Measurements from ENCODE around the gene IL21R.
A peak's percentile ranks its signal among the peaks of the same experiment; 100 is the strongest.

The IL21R gene

GRCh38 chr16:27476240-27476639, 74.3 kb downstream of the IL21R start:
- peak overlapping the region; percentile 26 for H3K27ac ChIP-seq
- no peak for DNase-seq (ENCODE audit: low read depth, low spot score)

- no peak overlapping the region for H3K27ac ChIP-seq
- DNase-seq (ENCODE audit: low read depth, low spot score), result no peak
Observed at GRCh38 chr16:27480761-27481160, 78.8 kb downstream of the IL21R start.

DNA sequence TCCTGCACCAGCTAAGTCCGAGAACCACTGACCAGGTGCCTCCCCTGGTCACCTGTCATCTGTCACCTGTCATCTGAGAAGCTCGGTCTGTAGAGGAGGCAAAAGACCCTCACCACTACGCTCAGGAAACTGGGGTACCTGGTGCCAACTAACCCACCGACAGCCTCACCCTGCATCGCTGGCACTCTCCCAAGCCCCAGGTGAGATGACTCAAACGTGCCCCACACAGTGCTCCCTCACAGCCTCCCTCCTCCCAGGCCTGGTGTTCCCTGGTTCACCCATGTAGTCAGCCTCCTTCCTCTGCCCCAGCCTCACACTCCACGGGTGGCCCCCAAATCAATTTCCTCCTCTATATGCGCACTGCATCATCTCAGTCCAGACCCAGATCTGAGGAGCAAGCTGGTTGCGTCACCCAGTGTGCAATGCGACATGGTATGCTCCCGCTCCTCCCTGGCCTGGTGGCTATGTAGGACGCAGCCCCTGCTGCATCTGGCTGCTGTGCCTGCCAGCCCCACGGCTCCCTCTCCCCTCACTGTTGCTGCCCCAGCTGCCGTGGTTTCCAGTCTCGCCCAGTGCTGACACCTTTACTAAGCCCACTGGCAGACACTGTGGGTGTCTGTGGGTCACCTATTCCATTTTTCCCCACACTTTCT, 79.4 kb downstream of the IL21R start:
- no peak for DNase-seq (ENCODE audit: low read depth, low spot score)
- H3K27ac ChIP-seq, result no peak overlapping the region

GRCh38 chr16:27482397-27483087, 80.6 kb downstream of the IL21R start:
- no peak overlapping the region for H3K27ac ChIP-seq
- no peak for DNase-seq (ENCODE audit: low read depth, low spot score)

GRCh38 chr16:27483088-27483437, 81.1 kb downstream of the IL21R start:
- H3K27ac ChIP-seq, result no peak overlapping the region
- no peak for DNase-seq (ENCODE audit: low read depth, low spot score)

- H3K27ac ChIP-seq, result no peak overlapping the region
- DNase-seq (ENCODE audit: low read depth, low spot score), result no peak
Observed at GRCh38 chr16:27483624-27484023, 81.7 kb downstream of the IL21R start.

- no peak for DNase-seq (ENCODE audit: low read depth, low spot score)
- H3K27ac ChIP-seq, result no peak overlapping the region
Observed at GRCh38 chr16:27485126-27485525, 83.2 kb downstream of the IL21R start.

GRCh38 chr16:27485811-27486210, 83.8 kb downstream of the IL21R start:
- no peak for DNase-seq (ENCODE audit: low read depth, low spot score)

GRCh38 chr16:27486344-27486743, 84.4 kb downstream of the IL21R start:
- H3K27ac ChIP-seq, result no peak overlapping the region
- DNase-seq (ENCODE audit: low read depth, low spot score), result no peak

More at GRCh38 chr16:27485811-27486210, 83.8 kb downstream of the IL21R start:
- no peak overlapping the region for H3K27ac ChIP-seq

- H3K27ac ChIP-seq, result no peak overlapping the region
- no peak for DNase-seq (ENCODE audit: low read depth, low spot score)
Observed at GRCh38 chr16:27486760-27487159, 84.8 kb downstream of the IL21R start.

DNA sequence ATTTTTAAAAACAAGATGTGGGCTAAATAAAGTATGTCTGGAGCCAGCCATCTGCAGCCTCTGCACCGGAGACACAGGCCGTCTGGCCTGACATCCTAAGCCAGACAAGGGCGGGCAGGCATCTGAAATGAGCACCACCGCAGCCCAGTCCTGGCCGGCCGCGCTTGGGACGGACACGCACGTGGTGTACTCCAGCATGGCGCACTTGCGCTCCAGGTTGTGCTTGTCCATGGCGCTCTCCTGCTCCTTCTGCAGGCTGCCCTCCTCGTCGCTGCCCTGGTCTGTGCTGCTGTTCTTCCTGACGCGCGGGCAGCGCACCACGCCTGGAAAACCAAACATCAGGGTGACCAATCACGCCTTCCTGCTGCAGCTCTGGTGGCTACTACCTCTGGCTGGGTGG, 87.4 kb downstream of the IL21R start:
- no peak overlapping the region for H3K27ac ChIP-seq
- no peak for DNase-seq (ENCODE audit: low read depth, low spot score)

DNA sequence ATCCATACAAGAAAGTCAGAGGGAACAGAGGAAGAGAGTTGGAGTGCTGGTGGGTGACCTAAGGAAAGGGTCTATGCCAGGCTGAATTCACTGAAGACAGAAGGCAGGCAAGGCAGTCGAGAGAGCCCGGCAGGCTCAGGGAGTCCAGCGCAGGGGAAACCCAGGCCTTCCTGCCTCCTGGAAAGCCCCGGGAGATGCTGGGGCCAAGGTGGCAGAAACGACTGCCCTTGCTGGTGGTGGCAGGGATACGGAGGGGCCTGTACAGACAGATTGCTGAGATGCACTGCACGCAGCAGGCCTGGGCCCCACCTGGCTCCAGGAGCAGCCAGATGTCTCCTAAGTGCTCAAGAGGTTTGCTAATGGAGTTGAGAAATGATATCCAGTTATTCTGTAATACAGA, 87.9 kb downstream of the IL21R start:
- no peak for DNase-seq (ENCODE audit: low read depth, low spot score)
- no peak overlapping the region for H3K27ac ChIP-seq

GRCh38 chr16:27491894-27492587, 90.1 kb downstream of the IL21R start:
- no peak for DNase-seq (ENCODE audit: low read depth, low spot score)
- no peak overlapping the region for H3K27ac ChIP-seq

GRCh38 chr16:27492588-27492979, 90.6 kb downstream of the IL21R start:
- no peak overlapping the region for H3K27ac ChIP-seq

GRCh38 chr16:27495191-27495590, 93.2 kb downstream of the IL21R start:
- H3K27ac ChIP-seq, result no peak overlapping the region
- DNase-seq (ENCODE audit: low read depth, low spot score), result no peak

More at GRCh38 chr16:27492588-27492979, 90.6 kb downstream of the IL21R start:
- DNase-seq (ENCODE audit: low read depth, low spot score), result no peak

- no peak for DNase-seq (ENCODE audit: low read depth, low spot score)
Observed at GRCh38 chr16:27498031-27498825, 96.3 kb downstream of the IL21R start.

GRCh38 chr16:27498916-27499658, 97.1 kb downstream of the IL21R start:
- DNase-seq (ENCODE audit: low read depth, low spot score), result no peak
- no peak overlapping the region for H3K27ac ChIP-seq

More at GRCh38 chr16:27498031-27498825, 96.3 kb downstream of the IL21R start:
- no peak overlapping the region for H3K27ac ChIP-seq

- no peak overlapping the region for H3K27ac ChIP-seq
Observed at GRCh38 chr16:27499659-27500055, 97.7 kb downstream of the IL21R start.

GRCh38 chr16:27500801-27501200, 98.8 kb downstream of the IL21R start:
- no peak for DNase-seq (ENCODE audit: low read depth, low spot score)
- H3K27ac ChIP-seq, result no peak overlapping the region

More at GRCh38 chr16:27499659-27500055, 97.7 kb downstream of the IL21R start:
- no peak for DNase-seq (ENCODE audit: low read depth, low spot score)
